Activated T-helper 2 cell treated with anti-CD3 and anti-CD28 coated beads, Interferon-gamma antibody, Interleukin-2, Interleukin-4, amounts not matched to agents 10 μg/mL and 5 μg/mL and 100 μg/mL, durations not matched to agents 14 hours and 24 hours and 36 hours (primary cell): ENCODE measurements around the gene PTX4. TPM values are rescaled to one million over a fixed set of nuclear protein-coding genes. Genes with fewer than 3 reads are reported as not detected.

Experiments
- DNase-seq: peaks from one replicate; pipeline ENCODE4 v3.0.0; 2021; ENCODE audit warnings: low spot score
- H3K27ac Mint-ChIP-seq: one replicate; pipeline ENCODE4 v1.8.0; 2021; ENCODE audit warnings: mixed read lengths
- H3K27me3 Mint-ChIP-seq: one replicate; pipeline ENCODE4 v1.8.0; 2021; ENCODE audit warnings: low read depth, mixed read lengths
- H3K36me3 Mint-ChIP-seq: one replicate; pipeline ENCODE4 v1.8.0; 2021; ENCODE audit warnings: low read depth, mixed read lengths
- H3K4me1 Mint-ChIP-seq: one replicate; pipeline ENCODE4 v1.8.0; 2021; ENCODE audit warnings: low read depth, mixed read lengths
- H3K4me3 Mint-ChIP-seq: one replicate; pipeline ENCODE4 v1.8.0; 2021; ENCODE audit warnings: low read depth, mild to moderate bottlenecking, moderate library complexity, mixed read lengths
- H3K9me3 Mint-ChIP-seq: one replicate; pipeline ENCODE4 v1.8.0; 2021; ENCODE audit warnings: mixed read lengths
- intact Hi-C: fragments of 100-400 bp; cut with micrococcal nuclease; formaldehyde crosslinking; loops from one replicate; pipeline ENCODE4 v1.15.1; 2023
- total RNA-seq: library from RNA; stranded (reverse); gene quantifications from 2 replicates; pipeline ENCODE4 v1.2.3, GENCODE V29; 2022

PTX4 gene
- total RNA-seq, 1 donor from 2014 or later: not detected

DNA sequence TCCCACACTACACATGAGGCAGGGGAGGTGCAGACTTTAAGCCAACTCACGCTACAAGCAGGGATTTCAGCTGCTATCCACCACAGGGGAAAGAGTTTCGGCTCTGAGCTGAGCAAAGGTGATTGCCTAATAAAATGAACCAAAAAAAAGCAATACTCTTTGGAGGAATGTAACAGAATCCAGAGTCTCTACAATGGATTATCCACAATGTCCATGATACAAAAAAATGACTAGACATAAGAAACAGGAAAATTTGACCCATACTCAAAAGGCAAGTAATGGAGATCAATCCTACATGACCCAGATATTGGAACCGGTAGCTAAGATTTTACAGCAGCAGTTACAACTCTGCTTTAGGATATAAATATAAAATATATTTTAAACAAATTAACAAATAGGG, 25.8 kb upstream of the PTX4 start:
- intact Hi-C loops: no loop called here
- Mint-ChIP-seq H3K4me3 (no peak overlapping the region), H3K27me3 (no peaks in the 10 kb centered on the region), H3K9me3 (peaks cover 8% of the 10 kb centered on the region), H3K36me3 (peaks cover 16% of the 10 kb centered on the region), H3K27ac (no peak overlapping the region), H3K4me1 (no peaks in the 10 kb centered on the region)
- no peak for DNase-seq

DNA sequence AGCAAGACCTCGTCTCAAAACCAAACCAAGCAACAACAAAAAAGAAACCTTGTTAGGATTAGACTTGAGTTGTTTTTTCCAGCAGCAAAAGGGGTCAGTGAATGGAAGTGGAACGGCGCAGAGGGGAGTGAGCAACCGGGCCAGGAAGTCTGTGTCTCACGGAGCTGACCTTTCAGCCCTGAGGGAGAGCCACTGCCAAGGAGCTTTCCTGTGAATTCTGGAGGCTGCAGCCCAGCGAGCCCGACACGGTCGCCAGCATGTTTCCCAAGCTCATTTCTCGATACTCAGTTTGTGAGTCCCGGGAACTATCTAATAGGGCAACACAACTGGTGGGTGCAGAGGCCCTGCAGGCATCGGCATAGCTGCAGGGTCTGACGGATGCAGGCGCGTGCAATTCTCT, 24.0 kb upstream of the PTX4 start:
- Mint-ChIP-seq H3K27me3 (no peaks in the 10 kb centered on the region), H3K4me3 (no peak overlapping the region), H3K4me1 (no peaks in the 10 kb centered on the region), H3K9me3 (peaks cover 8% of the 10 kb centered on the region), H3K36me3 (peaks cover 16% of the 10 kb centered on the region), H3K27ac (no peak overlapping the region)
- DNase-seq: no peak
- intact Hi-C loops: no loop called here

DNA sequence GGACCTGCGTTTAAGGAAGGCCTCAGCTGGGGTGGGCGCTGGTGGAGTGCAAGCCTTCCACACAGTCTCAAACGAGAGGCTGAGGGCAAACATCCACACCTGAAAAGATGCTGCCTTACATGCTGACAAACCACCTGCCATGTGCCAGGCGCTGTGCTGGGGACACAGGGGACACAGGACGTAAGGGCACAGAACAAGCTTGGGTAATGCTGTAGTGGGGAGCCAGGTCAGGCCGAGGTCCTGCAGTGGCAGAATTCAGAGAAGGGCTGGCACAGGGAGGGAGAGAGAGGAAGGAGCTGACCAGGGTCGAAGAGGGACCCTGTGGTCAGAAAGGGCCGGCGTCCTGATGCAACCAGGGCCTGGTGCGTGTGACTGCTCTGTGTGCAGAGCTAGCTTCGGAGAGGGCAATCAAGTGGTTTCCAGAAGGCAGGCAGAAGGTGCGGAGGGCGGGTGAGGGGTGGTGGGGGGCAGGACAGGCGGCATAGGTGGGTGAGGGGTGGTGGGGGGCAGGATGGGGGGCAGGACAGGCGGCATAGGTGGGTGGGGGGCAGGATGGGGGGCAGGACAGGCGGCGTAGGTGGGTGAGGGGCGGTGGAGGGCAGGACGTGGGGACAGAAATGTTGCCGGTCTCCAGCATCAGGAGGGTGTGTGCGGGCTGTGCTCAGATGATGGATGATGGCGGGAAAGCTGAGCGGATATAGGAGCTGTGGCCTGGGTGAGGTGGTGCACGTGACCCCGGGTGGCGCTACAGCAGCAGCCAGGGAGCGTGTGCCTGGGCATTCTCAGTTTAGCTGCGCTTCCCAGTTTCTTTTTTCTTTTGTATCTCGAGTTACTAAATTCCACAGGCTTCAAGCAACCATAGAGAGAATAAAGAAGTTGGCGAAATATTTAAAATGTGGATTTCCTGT, 23.2 kb upstream of the PTX4 start:
- Mint-ChIP-seq H3K4me3 (no peak overlapping the region), H3K36me3 (peaks cover 20% of the 10 kb centered on the region), H3K9me3 (peaks cover 8% of the 10 kb centered on the region), H3K27me3 (no peaks in the 10 kb centered on the region), H3K4me1 (no peaks in the 10 kb centered on the region), H3K27ac (no peak overlapping the region)
- no peak for DNase-seq
- intact Hi-C loops: no loop called here

DNA sequence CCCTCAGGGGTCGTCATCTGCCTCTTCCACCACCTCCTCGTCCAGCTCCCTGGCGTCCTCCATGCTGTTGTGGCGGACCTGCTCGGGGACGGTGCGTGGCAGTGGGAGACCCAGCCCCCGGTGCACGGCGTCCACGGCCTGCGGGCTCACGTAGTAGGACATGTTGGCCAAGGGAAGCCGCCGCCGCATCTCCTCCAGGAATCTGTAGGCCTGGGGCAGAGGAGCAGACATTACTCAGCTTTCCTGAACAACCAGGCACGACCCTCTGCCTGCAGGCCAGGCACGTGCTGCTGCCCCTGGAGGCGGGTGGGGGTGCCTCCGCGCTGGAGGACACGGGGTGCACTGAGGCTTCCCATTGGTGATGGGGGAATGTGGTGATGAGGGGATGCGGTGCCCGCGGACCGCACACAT, 22.2 kb upstream of the PTX4 start:
- H3K27ac Mint-ChIP-seq: no peak overlapping the region
- no peaks in the 10 kb centered on the region for H3K4me1 Mint-ChIP-seq
- intact Hi-C loops: no loop called here
- H3K36me3 Mint-ChIP-seq: peaks cover 20% of the 10 kb centered on the region
- no peaks in the 10 kb centered on the region for H3K27me3 Mint-ChIP-seq
- DNase-seq: no peak
- H3K9me3 Mint-ChIP-seq: peaks cover 8% of the 10 kb centered on the region
- no peak overlapping the region for H3K4me3 Mint-ChIP-seq

GRCh38 chr16:1510272-1510671, 21.5 kb upstream of the PTX4 start:
- H3K27ac Mint-ChIP-seq: no peak overlapping the region
- H3K27me3 Mint-ChIP-seq: no peaks in the 10 kb centered on the region
- H3K4me1 Mint-ChIP-seq: no peaks in the 10 kb centered on the region
- H3K36me3 Mint-ChIP-seq: peaks cover 20% of the 10 kb centered on the region
- peaks cover 8% of the 10 kb centered on the region for H3K9me3 Mint-ChIP-seq
- intact Hi-C loops: no loop called here
- DNase-seq: no peak
- no peak overlapping the region for H3K4me3 Mint-ChIP-seq

DNA sequence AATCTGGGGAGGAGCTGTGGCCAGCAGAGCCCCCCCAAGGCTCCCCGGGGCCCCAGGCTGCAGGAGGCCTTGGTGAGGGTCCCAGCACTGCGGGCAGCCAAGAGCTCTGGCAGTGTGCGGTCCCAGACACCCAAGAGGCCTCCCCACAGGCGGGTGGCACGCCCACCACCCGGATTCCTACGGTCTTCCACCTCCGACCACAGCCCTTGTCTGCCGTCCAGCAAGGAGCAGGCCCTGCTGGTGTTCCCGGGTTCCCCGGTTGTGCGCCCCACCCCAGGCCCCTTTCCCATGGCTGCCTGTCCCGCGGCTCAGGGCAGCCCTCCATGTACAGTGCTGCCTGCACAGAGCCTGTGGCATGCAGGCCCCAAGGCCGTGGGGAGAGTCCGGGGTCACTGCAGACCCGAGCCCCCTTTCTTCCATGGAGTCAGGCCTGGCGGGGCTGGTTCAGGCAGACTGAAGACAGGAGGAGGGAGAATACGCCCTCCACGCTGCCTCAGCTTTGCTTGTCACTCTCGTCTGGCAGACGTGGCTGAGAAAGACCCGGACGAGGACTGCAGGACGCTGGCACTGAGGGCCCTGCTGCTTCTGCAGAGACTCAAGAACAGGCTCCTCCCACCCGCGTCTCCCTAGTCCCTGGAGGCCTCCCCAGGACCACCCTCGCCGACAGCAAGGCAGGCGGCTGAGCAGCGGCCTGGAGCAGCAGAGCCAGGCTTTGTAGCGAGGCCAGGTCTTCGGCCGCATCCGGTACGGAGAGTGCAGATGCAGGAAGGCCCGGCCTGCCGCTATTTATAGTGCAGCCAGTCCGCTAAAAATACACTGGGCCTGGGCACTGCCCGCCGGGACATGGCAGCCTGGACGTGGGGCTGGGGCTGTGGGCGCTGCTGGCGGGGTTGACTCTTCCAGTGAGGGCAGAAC, 20.8 kb upstream of the PTX4 start:
- intact Hi-C loops: no loop called here
- H3K27ac Mint-ChIP-seq: no peak overlapping the region

DNA sequence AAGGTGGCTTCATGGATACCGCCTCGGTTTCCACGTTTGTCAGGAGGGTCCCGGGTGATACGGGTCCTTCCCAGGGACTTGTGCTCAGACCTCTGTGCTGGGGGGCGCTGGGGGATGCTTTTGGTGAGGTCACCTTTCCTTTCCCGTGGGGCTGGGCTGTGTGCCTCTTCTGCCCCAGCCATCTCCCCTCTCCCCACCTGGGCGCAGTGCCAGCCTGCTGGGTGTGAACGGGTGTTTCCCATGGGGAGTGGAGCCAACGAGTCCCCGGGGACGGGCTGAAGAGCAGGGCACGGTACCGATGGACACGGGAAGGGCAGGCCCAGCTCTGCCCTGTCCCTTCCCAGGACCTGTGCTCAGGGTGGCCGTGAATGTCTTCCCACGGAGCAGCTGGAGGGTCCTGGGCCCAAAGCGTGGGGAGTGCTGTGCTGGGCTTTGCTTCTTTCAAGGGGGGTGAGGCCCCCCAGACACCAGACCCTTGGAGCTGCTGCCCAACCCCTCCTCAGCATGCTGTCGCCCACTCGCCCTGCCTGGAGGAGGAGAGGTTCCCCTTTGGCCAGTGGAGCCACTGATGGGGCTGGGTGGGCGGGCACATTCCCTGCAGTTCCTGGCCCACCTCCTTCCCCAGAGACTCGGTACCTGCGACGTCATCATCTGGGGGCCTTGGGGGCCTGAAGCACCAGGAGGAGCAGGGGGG, 19.9 kb upstream of the PTX4 start:
- no peaks in the 10 kb centered on the region for H3K4me1 Mint-ChIP-seq
- H3K9me3 Mint-ChIP-seq: no peaks in the 10 kb centered on the region
- H3K36me3 Mint-ChIP-seq: peaks cover 18% of the 10 kb centered on the region

More for the DNA sequence above, 20.8 kb upstream of the PTX4 start:
- no peak for DNase-seq
- H3K27me3 Mint-ChIP-seq: no peaks in the 10 kb centered on the region
- peaks cover 3% of the 10 kb centered on the region for H3K9me3 Mint-ChIP-seq
- H3K36me3 Mint-ChIP-seq: peaks cover 20% of the 10 kb centered on the region
- no peaks in the 10 kb centered on the region for H3K4me1 Mint-ChIP-seq
- no peak overlapping the region for H3K4me3 Mint-ChIP-seq

GRCh38 chr16:1506494-1507213, 17.9 kb upstream of the PTX4 start:
- intact Hi-C loops: no loop called here
- Mint-ChIP-seq H3K36me3 (peaks cover 20% of the 10 kb centered on the region), H3K27ac (no peak overlapping the region), H3K4me3 (no peak overlapping the region), H3K9me3 (no peaks in the 10 kb centered on the region), H3K27me3 (no peaks in the 10 kb centered on the region), H3K4me1 (no peaks in the 10 kb centered on the region)
- DNase-seq: no peak

More for the DNA sequence above, 19.9 kb upstream of the PTX4 start:
- Mint-ChIP-seq H3K27me3 (no peaks in the 10 kb centered on the region), H3K4me3 (no peak overlapping the region), H3K27ac (no peak overlapping the region)
- no peak for DNase-seq
- intact Hi-C loops: no loop called here

GRCh38 chr16:1505912-1506311, 17.2 kb upstream of the PTX4 start:
- intact Hi-C loops: no loop called here
- no peak overlapping the region for H3K4me3 Mint-ChIP-seq
- H3K27ac Mint-ChIP-seq: no peak overlapping the region
- no peaks in the 10 kb centered on the region for H3K4me1 Mint-ChIP-seq
- H3K9me3 Mint-ChIP-seq: no peaks in the 10 kb centered on the region
- H3K36me3 Mint-ChIP-seq: peaks cover 19% of the 10 kb centered on the region
- no peaks in the 10 kb centered on the region for H3K27me3 Mint-ChIP-seq
- no peak for DNase-seq

- DNase-seq: no peak
- no peaks in the 10 kb centered on the region for H3K9me3 Mint-ChIP-seq
- no peaks in the 10 kb centered on the region for H3K4me1 Mint-ChIP-seq
- H3K27me3 Mint-ChIP-seq: no peaks in the 10 kb centered on the region
- H3K27ac Mint-ChIP-seq: no peak overlapping the region
- intact Hi-C loops: no loop called here
- no peak overlapping the region for H3K4me3 Mint-ChIP-seq
- H3K36me3 Mint-ChIP-seq: peaks cover 19% of the 10 kb centered on the region
These were observed 16.5 kb upstream of the PTX4 start for GRCh38 chr16:1505073-1505844.

DNA sequence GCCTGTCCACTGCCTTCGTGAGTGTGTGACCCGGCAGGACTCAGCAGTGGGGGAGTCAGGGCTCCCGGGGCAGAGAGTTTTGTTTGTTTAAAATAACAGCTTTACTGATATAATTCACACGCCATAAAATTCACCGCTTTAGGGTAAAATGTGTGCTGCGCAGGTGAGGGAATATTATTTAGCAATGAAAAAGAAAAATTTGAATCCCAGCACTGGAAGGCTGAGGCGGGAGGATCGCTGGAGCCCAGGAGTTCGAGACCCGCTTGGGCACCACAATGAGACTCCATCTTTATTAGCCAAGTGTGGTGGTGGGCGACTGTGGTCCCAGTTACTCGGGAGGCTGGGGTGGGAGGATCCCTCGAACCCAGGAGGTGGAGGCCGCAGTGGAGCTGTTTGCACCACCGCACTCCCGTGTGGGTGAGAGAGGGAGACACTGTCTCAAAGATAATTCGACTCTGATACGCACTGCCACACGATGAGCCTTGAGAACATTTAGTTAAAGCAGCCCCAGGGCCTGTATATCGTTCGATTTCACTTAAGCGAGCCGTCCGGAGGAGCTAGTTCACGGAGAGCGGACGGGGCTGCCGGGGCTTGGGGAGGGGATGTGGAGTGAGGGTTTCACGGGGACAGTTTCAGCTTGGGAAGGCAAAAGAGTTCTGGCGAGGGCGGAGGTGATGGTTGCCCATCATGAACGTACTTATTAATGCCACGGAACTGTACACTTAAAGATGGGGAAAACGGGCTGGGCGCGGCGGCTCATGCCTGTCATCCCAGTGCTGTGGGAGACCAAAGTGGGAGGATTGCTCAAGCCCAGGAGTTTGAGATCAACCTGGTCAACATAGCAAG, 14.6 kb upstream of the PTX4 start:
- no peak for DNase-seq
- no peaks in the 10 kb centered on the region for H3K9me3 Mint-ChIP-seq
- H3K27ac Mint-ChIP-seq: no peak overlapping the region
- no peaks in the 10 kb centered on the region for H3K27me3 Mint-ChIP-seq
- intact Hi-C loops: no loop called here
- no peaks in the 10 kb centered on the region for H3K4me1 Mint-ChIP-seq
- H3K4me3 Mint-ChIP-seq: no peak overlapping the region
- H3K36me3 Mint-ChIP-seq: peaks cover 19% of the 10 kb centered on the region
